ENCODE results near the gene IL1RAPL1. TPM values are rescaled to one million over a fixed set of nuclear protein-coding genes. Genes with fewer than 3 reads are reported as not detected.

The IL1RAPL1 gene
- total and polyA plus RNA-seq, 2 donors (not counting 1 experiment from before 2014, with no cell fraction given) = 0.25 to 2.8 TPM

DNA sequence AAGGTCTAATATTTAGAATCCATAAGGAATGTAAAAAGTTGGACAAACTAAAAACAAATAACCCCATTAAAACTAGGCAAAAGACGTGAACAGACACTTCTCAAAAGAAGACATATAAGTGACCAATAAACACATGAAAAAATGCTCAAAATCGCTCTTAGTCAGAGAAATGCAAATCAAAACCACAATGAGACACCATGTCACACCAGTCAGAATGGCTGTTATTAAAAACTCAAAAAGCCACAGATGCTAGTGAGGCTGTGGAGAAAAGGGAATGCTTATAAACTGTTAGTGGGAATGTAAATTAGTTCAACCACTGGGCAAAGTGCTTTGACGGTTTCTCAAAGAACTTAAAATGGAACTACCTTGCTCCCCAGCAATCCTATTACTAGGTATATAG lies 953.8 kb downstream of the IL1RAPL1 start:
- Histone ChIP-seq H2AFZ (ENCODE audit: low read length) (no peak overlapping the region), H3K27ac (ENCODE audit: insufficient read depth, low read length) (no peak overlapping the region), H3K9me3 (ENCODE audit: control insufficient read depth, insufficient read depth, low read depth, low read length) (no peaks in the 10 kb centered on the region), H4K20me1 (ENCODE audit: control insufficient read depth, extremely low read depth, insufficient read depth, low read length) (no peaks in the 10 kb centered on the region), H3K27me3 (ENCODE audit: control insufficient read depth, insufficient read depth, low read length) (no peaks in the 10 kb centered on the region), H3K4me3 (replicated peaks in 1 of 4; ENCODE audit: control extremely low read depth in 1 of 4, insufficient read depth in 1 of 4, low read depth in 3 of 4, low read length in 4 of 4) (no peak overlapping the region), H3K4me1 (ENCODE audit: control insufficient read depth, extremely low read depth, insufficient read depth, low read length) (no peaks in the 10 kb centered on the region), H3K4me2 (ENCODE audit: extremely low read depth, insufficient read depth, low read length) (no peak overlapping the region), H3K36me3 (ENCODE audit: control insufficient read depth, insufficient read depth, low read length) (no peaks in the 10 kb centered on the region), H3K9ac (ENCODE audit: insufficient read depth, low read length) (no peak overlapping the region), H3K79me2 (ENCODE audit: control insufficient read depth, insufficient read depth, low read length) (no peaks in the 10 kb centered on the region)
- TF ChIP-seq, protein P1, sequence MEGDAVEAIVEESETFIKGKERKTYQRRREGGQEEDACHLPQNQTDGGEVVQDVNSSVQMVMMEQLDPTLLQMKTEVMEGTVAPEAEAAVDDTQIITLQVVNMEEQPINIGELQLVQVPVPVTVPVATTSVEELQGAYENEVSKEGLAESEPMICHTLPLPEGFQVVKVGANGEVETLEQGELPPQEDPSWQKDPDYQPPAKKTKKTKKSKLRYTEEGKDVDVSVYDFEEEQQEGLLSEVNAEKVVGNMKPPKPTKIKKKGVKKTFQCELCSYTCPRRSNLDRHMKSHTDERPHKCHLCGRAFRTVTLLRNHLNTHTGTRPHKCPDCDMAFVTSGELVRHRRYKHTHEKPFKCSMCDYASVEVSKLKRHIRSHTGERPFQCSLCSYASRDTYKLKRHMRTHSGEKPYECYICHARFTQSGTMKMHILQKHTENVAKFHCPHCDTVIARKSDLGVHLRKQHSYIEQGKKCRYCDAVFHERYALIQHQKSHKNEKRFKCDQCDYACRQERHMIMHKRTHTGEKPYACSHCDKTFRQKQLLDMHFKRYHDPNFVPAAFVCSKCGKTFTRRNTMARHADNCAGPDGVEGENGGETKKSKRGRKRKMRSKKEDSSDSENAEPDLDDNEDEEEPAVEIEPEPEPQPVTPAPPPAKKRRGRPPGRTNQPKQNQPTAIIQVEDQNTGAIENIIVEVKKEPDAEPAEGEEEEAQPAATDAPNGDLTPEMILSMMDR (conservative IDR thresholded peaks at IDR 0.05 in 1 of 2, IDR thresholded peaks at IDR 0.05 in 1 of 2; ENCODE audit: low read depth in 1 of 2, low read length in 2 of 2) = no peak
- TF ChIP-seq EZH2 (IDR thresholded peaks at IDR 0.05; ENCODE audit: low read length, missing control alignments) = no peak
- DNase-seq (ENCODE audit: low read depth in 2 of 2) = peak in 1 of 2 donors; percentile 21

DNA sequence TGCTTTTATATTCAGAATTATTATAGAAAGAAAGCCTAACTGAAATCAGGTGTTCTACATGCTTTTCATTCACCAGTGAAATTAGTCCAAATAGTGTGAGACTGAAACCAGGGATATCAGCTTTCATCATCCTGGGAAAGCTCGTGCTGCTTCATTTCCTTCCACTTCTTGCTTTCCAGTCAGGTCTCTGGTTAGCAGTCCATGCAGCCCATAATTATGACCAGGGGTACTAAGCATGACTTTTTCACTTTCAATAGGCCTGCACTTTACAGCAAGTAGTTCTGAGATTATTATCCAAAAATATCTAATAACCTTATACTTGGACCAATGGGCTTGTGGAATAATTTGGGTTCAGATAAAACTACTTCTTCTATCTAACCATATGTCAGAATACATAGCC lies 954.9 kb downstream of the IL1RAPL1 start:
- no peaks in the 10 kb centered on the region for H3K27me3 ChIP-seq (ENCODE audit: control insufficient read depth, insufficient read depth, low read length)
- no peak for DNase-seq (ENCODE audit: low read depth in 2 of 2)
- H3K79me2 ChIP-seq (ENCODE audit: control insufficient read depth, insufficient read depth, low read length) = no peaks in the 10 kb centered on the region
- H3K4me1 ChIP-seq (ENCODE audit: control insufficient read depth, extremely low read depth, insufficient read depth, low read length) = no peaks in the 10 kb centered on the region
- H3K9ac ChIP-seq (ENCODE audit: insufficient read depth, low read length) = no peak overlapping the region
- H3K36me3 ChIP-seq (ENCODE audit: control insufficient read depth, insufficient read depth, low read length) = no peaks in the 10 kb centered on the region
- no peaks in the 10 kb centered on the region for H3K9me3 ChIP-seq (ENCODE audit: control insufficient read depth, insufficient read depth, low read depth, low read length)
- H4K20me1 ChIP-seq (ENCODE audit: control insufficient read depth, extremely low read depth, insufficient read depth, low read length) = no peaks in the 10 kb centered on the region
- no peak overlapping the region for H3K4me3 ChIP-seq (replicated peaks in 1 of 4; ENCODE audit: control extremely low read depth in 1 of 4, insufficient read depth in 1 of 4, low read depth in 3 of 4, low read length in 4 of 4)
- no peak overlapping the region for H2AFZ ChIP-seq (ENCODE audit: low read length)
- TF ChIP-seq EZH2 (IDR thresholded peaks at IDR 0.05; ENCODE audit: low read length, missing control alignments) = no peak
- TF ChIP-seq, protein P1 (conservative IDR thresholded peaks at IDR 0.05 in 1 of 2, IDR thresholded peaks at IDR 0.05 in 1 of 2; ENCODE audit: low read depth in 1 of 2, low read length in 2 of 2) = no peak
- no peak overlapping the region for H3K4me2 ChIP-seq (ENCODE audit: extremely low read depth, insufficient read depth, low read length)
- H3K27ac ChIP-seq (ENCODE audit: insufficient read depth, low read length) = no peak overlapping the region

DNA sequence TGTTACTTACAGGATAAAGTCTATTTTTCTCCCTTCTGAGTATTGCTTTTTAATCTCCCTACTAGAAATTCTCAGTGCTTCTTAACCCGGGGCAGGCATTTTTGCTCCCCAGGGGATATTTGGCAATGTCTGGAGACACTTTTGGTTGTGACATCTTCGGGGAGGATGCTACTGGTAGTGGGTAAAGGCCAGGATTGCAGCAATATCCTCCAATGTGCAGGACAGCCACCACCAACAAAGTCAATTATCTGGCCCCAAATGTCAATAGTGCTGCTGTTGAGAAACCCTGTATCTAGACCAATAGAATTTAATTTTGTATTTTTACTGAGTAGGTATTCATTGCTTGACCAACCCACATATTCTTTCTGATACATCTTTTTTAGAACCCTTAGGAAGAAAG lies 958.6 kb downstream of the IL1RAPL1 start:
- H3K9ac ChIP-seq (ENCODE audit: insufficient read depth, low read length) = no peak overlapping the region
- H3K4me3 ChIP-seq (replicated peaks in 1 of 4; ENCODE audit: control extremely low read depth in 1 of 4, insufficient read depth in 1 of 4, low read depth in 3 of 4, low read length in 4 of 4) = no peak overlapping the region
- H3K79me2 ChIP-seq (ENCODE audit: control insufficient read depth, insufficient read depth, low read length) = no peaks in the 10 kb centered on the region
- H3K4me2 ChIP-seq (ENCODE audit: extremely low read depth, insufficient read depth, low read length) = no peak overlapping the region
- no peaks in the 10 kb centered on the region for H3K27me3 ChIP-seq (ENCODE audit: control insufficient read depth, insufficient read depth, low read length)
- H3K36me3 ChIP-seq (ENCODE audit: control insufficient read depth, insufficient read depth, low read length) = no peaks in the 10 kb centered on the region
- no peak for TF ChIP-seq EZH2 (IDR thresholded peaks at IDR 0.05; ENCODE audit: low read length, missing control alignments)
- TF ChIP-seq, protein P1 (conservative IDR thresholded peaks at IDR 0.05 in 1 of 2, IDR thresholded peaks at IDR 0.05 in 1 of 2; ENCODE audit: low read depth in 1 of 2, low read length in 2 of 2) = no peak
- no peak overlapping the region for H3K27ac ChIP-seq (ENCODE audit: insufficient read depth, low read length)
- H4K20me1 ChIP-seq (ENCODE audit: control insufficient read depth, extremely low read depth, insufficient read depth, low read length) = no peaks in the 10 kb centered on the region
- H2AFZ ChIP-seq (ENCODE audit: low read length) = no peak overlapping the region
- no peaks in the 10 kb centered on the region for H3K9me3 ChIP-seq (ENCODE audit: control insufficient read depth, insufficient read depth, low read depth, low read length)
- DNase-seq (ENCODE audit: low read depth in 2 of 2) = no peak
- H3K4me1 ChIP-seq (ENCODE audit: control insufficient read depth, extremely low read depth, insufficient read depth, low read length) = no peaks in the 10 kb centered on the region

All from fibroblast of lung (primary cell).